Gastrocnemius medialis (tissue), 4 donors: ENCODE results near the gene THOC5. TPM values are rescaled to one million over a fixed set of nuclear protein-coding genes. Genes with fewer than 3 reads are reported as not detected.

ENCODE experiments used
- ATAC-seq, 2 donors: fragments of 150-250 bp; one replicate each; pipeline ENCODE4 v1.9.1; 2016
- DNase-seq, 2 donors: peaks; one replicate each; pipeline ENCODE4 v3.0.0-alpha.2; 2019
- H3K27ac ChIP-seq, 4 donors: fragments of 200-600 bp; sonication (generic); 1 replicate in 1 of 4; 2 replicates in 3 of 4; pipeline ENCODE4 v1.5.1; 2016 to 2018; ENCODE audit warnings: mild to moderate bottlenecking in 2 of 4, moderate library complexity in 1 of 4
- H3K27me3 ChIP-seq, 3 donors: fragments of 200-600 bp; sonication (generic) in 2 of 3; 1 replicate in 1 of 3; 2 replicates in 2 of 3; pipeline versions ENCODE4 v1.5.1 to v1.6.0; 2016 to 2019; ENCODE audit warnings: mild to moderate bottlenecking in 1 of 3, moderate library complexity in 1 of 3
- H3K36me3 ChIP-seq, 2 donors: fragments of 200-600 bp; sonication (generic) in 1 of 2; one replicate each; pipeline ENCODE4 v1.5.1; 2017 to 2018
- H3K4me1 ChIP-seq, 2 donors: fragments of 200-600 bp; sonication (generic) in 1 of 2; one replicate each; pipeline ENCODE4 v1.5.1; 2016 to 2017; ENCODE audit warnings: mild to moderate bottlenecking in 2 of 2
- H3K4me3 ChIP-seq, 4 donors: fragments of 200-600 bp; sonication (generic) in 3 of 4; 1 replicate in 1 of 4; 2 replicates in 3 of 4; pipeline ENCODE4 v1.5.1; 2016 to 2019; ENCODE audit warnings: mild to moderate bottlenecking in 2 of 4
- H3K9me3 ChIP-seq, 3 donors: fragments of 200-600 bp; sonication (generic) in 2 of 3; 1 replicate in 1 of 3; 2 replicates in 2 of 3; pipeline ENCODE4 v1.5.1; 2016 to 2019
- CTCF ChIP-seq, 5 experiments: fragments of 450-650 bp in 3 of 5; fragments of 200-600 bp in 2 of 5; sonication (generic) in 2 of 5; IDR thresholded peaks in 4 of 5; conservative IDR thresholded peaks in 1 of 5; 1 replicate in 4 of 5; 2 replicates in 1 of 5; pipeline ENCODE4 v1.5.1; 2016 to 2019; ENCODE audit warnings: antibody characterized with exemption in 5 of 5, mild to moderate bottlenecking in 3 of 5, moderate library complexity in 3 of 5
- POLR2A ChIP-seq, 2 donors: fragments of 450-650 bp; IDR thresholded peaks; one replicate each; pipeline ENCODE4 v1.6.1; 2017; ENCODE audit warnings: antibody characterized with exemption in 2 of 2, mild to moderate bottlenecking in 2 of 2, moderate library complexity in 2 of 2
- in situ Hi-C, 4 donors: fragments of 200-750 bp; cut with MboI; loops; one replicate each; pipeline versions ENCODE4 v1.15.0 to v1.8.0; 2017; ENCODE audit warnings: low sequenced_read_pairs in 4 of 4
- intact Hi-C: fragments of 100-400 bp; cut with DNase I; formaldehyde crosslinking; loops from one replicate; pipeline ENCODE4 v1.15.1; 2023; ENCODE audit warnings: low total_unique reads
- total RNA-seq, 4 donors: library from RNA; depleted of rRNA; stranded (reverse); fragments of >200 nt; gene quantifications; one replicate each; pipeline versions ENCODE4 v1.1.0 to v1.2.3, GENCODE V29; 2016

The THOC5 gene
- total RNA-seq, 4 donors from 2014 or later, result 38.4 to 71.4 (median 56.3) TPM

DNA sequence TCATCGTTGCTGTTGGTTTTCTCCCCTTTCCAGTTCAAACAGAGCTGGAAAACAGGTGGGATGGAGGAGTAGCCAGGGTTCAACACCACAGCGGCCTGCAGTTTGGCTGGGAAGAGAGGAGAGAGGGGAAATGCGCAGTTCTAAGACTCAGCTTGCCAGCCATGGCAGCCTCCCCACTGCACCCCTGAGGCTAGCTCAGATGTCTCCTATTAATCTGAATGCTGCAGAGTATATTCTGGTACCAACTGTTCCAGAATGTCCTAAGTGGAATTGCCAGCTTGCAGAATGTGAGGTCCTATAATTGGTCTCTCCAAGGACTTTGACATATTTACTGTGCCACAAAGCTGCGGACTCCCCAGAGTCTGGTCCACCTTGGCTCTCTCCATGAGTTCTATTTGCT lies 41.5 kb downstream of the THOC5 start:
- no peaks in the 10 kb centered on the region for H3K9me3 ChIP-seq
- intact Hi-C loops (no loop called here), in situ Hi-C loops (no loop called here)
- no peak overlapping the region for H3K27ac ChIP-seq
- TF ChIP-seq POLR2A (IDR thresholded peaks at IDR 0.05) (no peak), CTCF (IDR thresholded peaks at IDR 0.05 in 4 of 5, conservative IDR thresholded peaks at IDR 0.05 in 1 of 5) (no peak)
- ATAC-seq, result no peak
- H3K36me3 ChIP-seq, result peaks cover 0 to 75% of the 10 kb centered on the region in 2 donors
- no peak overlapping the region for H3K4me3 ChIP-seq
- no peaks in the 10 kb centered on the region for H3K27me3 ChIP-seq
- peaks cover 0 to 8% of the 10 kb centered on the region in 2 donors for H3K4me1 ChIP-seq
- DNase-seq, result no peak

DNA sequence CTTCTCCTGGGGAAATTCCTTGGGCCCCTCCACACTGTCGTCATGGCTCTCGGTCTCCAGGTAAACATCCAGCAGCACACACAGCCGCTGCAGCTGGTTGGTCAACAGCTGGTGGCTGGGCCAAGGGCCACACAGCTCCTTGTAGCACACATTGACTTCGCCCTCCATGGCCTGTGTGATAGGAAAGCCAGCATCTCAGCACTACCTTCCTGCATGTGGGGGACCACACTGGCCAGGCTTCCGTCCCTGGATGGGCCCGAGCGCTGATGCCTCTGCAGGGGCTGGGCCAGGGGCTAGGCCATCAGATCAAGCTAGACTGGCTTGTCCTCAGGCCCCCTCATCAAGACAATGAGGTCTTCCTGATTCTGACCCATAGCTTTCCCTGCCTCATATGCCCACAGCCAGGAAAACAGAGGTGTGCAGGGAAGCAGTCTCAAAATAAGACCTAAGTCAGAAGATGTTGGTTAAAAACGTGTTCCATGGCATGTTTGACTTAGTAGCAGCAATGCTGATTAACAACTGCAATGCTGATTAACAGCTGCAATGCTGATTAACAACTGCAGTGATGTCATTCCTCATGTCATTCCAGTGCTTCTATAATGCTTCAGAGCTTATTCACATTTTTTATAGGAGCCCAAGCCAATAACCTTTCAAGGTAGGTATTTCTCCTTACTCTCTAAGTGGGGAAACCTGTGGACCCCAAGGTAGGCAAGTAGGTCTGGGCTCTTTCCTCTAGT lies 42.3 kb downstream of the THOC5 start:
- in situ Hi-C loops, result no loop called here
- Histone ChIP-seq H3K4me3 (no peak overlapping the region), H3K27me3 (no peaks in the 10 kb centered on the region), H3K9me3 (no peaks in the 10 kb centered on the region), H3K36me3 (peaks cover 0 to 75% of the 10 kb centered on the region in 2 donors), H3K27ac (no peak overlapping the region), H3K4me1 (peaks cover 0 to 8% of the 10 kb centered on the region in 2 donors)
- no peak for DNase-seq
- TF ChIP-seq CTCF (IDR thresholded peaks at IDR 0.05 in 4 of 5, conservative IDR thresholded peaks at IDR 0.05 in 1 of 5), result no peak
- no peak for TF ChIP-seq POLR2A (IDR thresholded peaks at IDR 0.05)
- no peak for ATAC-seq
- intact Hi-C loops, result no loop called here

- DNase-seq (no peak), ATAC-seq (no peak)
- no peak overlapping the region for H3K27ac ChIP-seq
- in situ Hi-C loops (no loop called here), intact Hi-C loops (no loop called here)
- no peak overlapping the region for H3K4me3 ChIP-seq
- no peaks in the 10 kb centered on the region for H3K9me3 ChIP-seq
- H3K4me1 ChIP-seq, result peaks cover 0 to 8% of the 10 kb centered on the region in 2 donors
- TF ChIP-seq CTCF (IDR thresholded peaks at IDR 0.05 in 4 of 5, conservative IDR thresholded peaks at IDR 0.05 in 1 of 5) (no peak), POLR2A (IDR thresholded peaks at IDR 0.05) (no peak)
- no peaks in the 10 kb centered on the region for H3K27me3 ChIP-seq
- peaks cover 0 to 71% of the 10 kb centered on the region in 2 donors for H3K36me3 ChIP-seq
These were observed 43.0 kb downstream of the THOC5 start for GRCh38 chr22:29510542-29510941.

DNA sequence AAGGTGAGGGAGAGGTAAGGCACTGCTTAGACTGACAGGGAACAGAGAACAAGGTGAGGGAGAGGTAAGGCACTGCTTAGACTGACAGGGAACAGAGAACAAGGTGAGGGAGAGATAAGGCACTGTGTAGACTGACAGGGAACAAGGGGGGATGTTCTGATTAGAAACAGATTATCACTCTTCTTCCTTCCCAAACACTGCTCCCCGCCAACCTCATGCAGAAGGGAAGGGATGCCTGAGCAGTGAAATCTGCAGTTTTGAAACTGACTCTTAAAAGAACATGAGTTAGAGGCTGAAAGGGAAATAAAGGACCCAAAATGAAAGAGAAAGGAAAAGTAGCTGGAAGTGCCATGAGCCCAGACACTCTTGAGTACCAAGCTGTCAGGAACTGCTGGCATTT lies 43.7 kb downstream of the THOC5 start:
- ATAC-seq (no peak), DNase-seq (no peak)
- Histone ChIP-seq H3K36me3 (peaks cover 0 to 64% of the 10 kb centered on the region in 2 donors), H3K27me3 (no peaks in the 10 kb centered on the region), H3K4me1 (peaks cover 0 to 8% of the 10 kb centered on the region in 2 donors), H3K27ac (no peak overlapping the region), H3K9me3 (no peaks in the 10 kb centered on the region), H3K4me3 (no peak overlapping the region)
- in situ Hi-C loops, result no loop called here
- intact Hi-C loops, result no loop called here
- TF ChIP-seq CTCF (IDR thresholded peaks at IDR 0.05 in 4 of 5, conservative IDR thresholded peaks at IDR 0.05 in 1 of 5) (no peak), POLR2A (IDR thresholded peaks at IDR 0.05) (no peak)
